ENCODE data around the gene THYN1. TPM values are rescaled to one million over a fixed set of nuclear protein-coding genes. Genes with fewer than 3 reads are reported as not detected.

THYN1 gene
- total RNA-seq, 1 experiment from 2014 or later = 30.0 TPM

- no peak overlapping the region for H2AFZ ChIP-seq (ENCODE audit: low read length)
- H4K20me1 ChIP-seq (ENCODE audit: insufficient read depth, low read depth, low read length) = no peaks in the 10 kb centered on the region
- H3K4me1 ChIP-seq (ENCODE audit: low read length) = peaks cover 3% of the 10 kb centered on the region
- no peak overlapping the region for H3K4me2 ChIP-seq (ENCODE audit: low read depth, low read length, poor library complexity, severe bottlenecking)
- no peak overlapping the region for H3K27ac ChIP-seq (ENCODE audit: low read length)
- no peak for DNase-seq
- H3K27me3 ChIP-seq (ENCODE audit: low read length) = no peaks in the 10 kb centered on the region
- H3K9me3 ChIP-seq (ENCODE audit: low read length) = no peaks in the 10 kb centered on the region
- no peaks in the 10 kb centered on the region for H3K36me3 ChIP-seq (ENCODE audit: insufficient read depth, low read length)
- no peaks in the 10 kb centered on the region for H3K9me2 ChIP-seq (replicated peaks; ENCODE audit: insufficient read depth, low read length)
- H3K79me2 ChIP-seq (ENCODE audit: low read length) = no peaks in the 10 kb centered on the region
- no peak overlapping the region for H3K9ac ChIP-seq (ENCODE audit: low read length)
- no peak overlapping the region for H3K4me3 ChIP-seq (ENCODE audit: low read length)
Measured at GRCh38 chr11:134246678-134247077, 6.5 kb downstream of the THYN1 start.

- no peaks in the 10 kb centered on the region for H3K4me1 ChIP-seq (ENCODE audit: low read length)
- H4K20me1 ChIP-seq (ENCODE audit: insufficient read depth, low read depth, low read length) = no peaks in the 10 kb centered on the region
- DNase-seq = no peak
- no peak overlapping the region for H3K27ac ChIP-seq (ENCODE audit: low read length)
- H3K4me2 ChIP-seq (ENCODE audit: low read depth, low read length, poor library complexity, severe bottlenecking) = no peak overlapping the region
- no peak overlapping the region for H2AFZ ChIP-seq (ENCODE audit: low read length)
- H3K9me3 ChIP-seq (ENCODE audit: low read length) = no peaks in the 10 kb centered on the region
- no peaks in the 10 kb centered on the region for H3K36me3 ChIP-seq (ENCODE audit: insufficient read depth, low read length)
- H3K79me2 ChIP-seq (ENCODE audit: low read length) = no peaks in the 10 kb centered on the region
- H3K27me3 ChIP-seq (ENCODE audit: low read length) = no peaks in the 10 kb centered on the region
- H3K9me2 ChIP-seq (replicated peaks; ENCODE audit: insufficient read depth, low read length) = no peaks in the 10 kb centered on the region
- no peak overlapping the region for H3K9ac ChIP-seq (ENCODE audit: low read length)
- no peak overlapping the region for H3K4me3 ChIP-seq (ENCODE audit: low read length)
Measured at GRCh38 chr11:134246100-134246499, 7.1 kb downstream of the THYN1 start.

GRCh38 chr11:134245434-134245833, 7.7 kb downstream of the THYN1 start:
- Histone ChIP-seq H3K4me2 (ENCODE audit: low read depth, low read length, poor library complexity, severe bottlenecking) (no peak overlapping the region), H3K27me3 (ENCODE audit: low read length) (no peaks in the 10 kb centered on the region), H4K20me1 (ENCODE audit: insufficient read depth, low read depth, low read length) (no peaks in the 10 kb centered on the region), H3K27ac (ENCODE audit: low read length) (no peak overlapping the region), H3K4me3 (ENCODE audit: low read length) (no peak overlapping the region), H3K79me2 (ENCODE audit: low read length) (no peaks in the 10 kb centered on the region), H3K9ac (ENCODE audit: low read length) (no peak overlapping the region), H3K36me3 (ENCODE audit: insufficient read depth, low read length) (no peaks in the 10 kb centered on the region), H3K9me2 (replicated peaks; ENCODE audit: insufficient read depth, low read length) (no peaks in the 10 kb centered on the region), H3K4me1 (ENCODE audit: low read length) (no peaks in the 10 kb centered on the region), H3K9me3 (ENCODE audit: low read length) (no peaks in the 10 kb centered on the region), H2AFZ (ENCODE audit: low read length) (no peak overlapping the region)
- no peak for DNase-seq

GRCh38 chr11:134244593-134244992, 8.6 kb downstream of the THYN1 start:
- H3K36me3 ChIP-seq (ENCODE audit: insufficient read depth, low read length) = no peaks in the 10 kb centered on the region
- no peaks in the 10 kb centered on the region for H3K79me2 ChIP-seq (ENCODE audit: low read length)
- H4K20me1 ChIP-seq (ENCODE audit: insufficient read depth, low read depth, low read length) = no peaks in the 10 kb centered on the region
- DNase-seq = peak; percentile 67
- no peaks in the 10 kb centered on the region for H3K9me2 ChIP-seq (replicated peaks; ENCODE audit: insufficient read depth, low read length)
- no peak overlapping the region for H3K4me3 ChIP-seq (ENCODE audit: low read length)
- H3K9ac ChIP-seq (ENCODE audit: low read length) = no peak overlapping the region
- H3K27ac ChIP-seq (ENCODE audit: low read length) = no peak overlapping the region
- H3K9me3 ChIP-seq (ENCODE audit: low read length) = no peaks in the 10 kb centered on the region
- H3K4me1 ChIP-seq (ENCODE audit: low read length) = no peaks in the 10 kb centered on the region
- H3K27me3 ChIP-seq (ENCODE audit: low read length) = no peaks in the 10 kb centered on the region
- H3K4me2 ChIP-seq (ENCODE audit: low read depth, low read length, poor library complexity, severe bottlenecking) = no peak overlapping the region
- no peak overlapping the region for H2AFZ ChIP-seq (ENCODE audit: low read length)

- H3K9ac ChIP-seq (ENCODE audit: low read length) = no peak overlapping the region
- DNase-seq = no peak
- H3K27ac ChIP-seq (ENCODE audit: low read length) = no peak overlapping the region
- no peaks in the 10 kb centered on the region for H3K9me3 ChIP-seq (ENCODE audit: low read length)
- H3K36me3 ChIP-seq (ENCODE audit: insufficient read depth, low read length) = no peaks in the 10 kb centered on the region
- no peaks in the 10 kb centered on the region for H3K27me3 ChIP-seq (ENCODE audit: low read length)
- H3K4me1 ChIP-seq (ENCODE audit: low read length) = no peaks in the 10 kb centered on the region
- H2AFZ ChIP-seq (ENCODE audit: low read length) = no peak overlapping the region
- no peak overlapping the region for H3K4me3 ChIP-seq (ENCODE audit: low read length)
- H3K4me2 ChIP-seq (ENCODE audit: low read depth, low read length, poor library complexity, severe bottlenecking) = no peak overlapping the region
- no peaks in the 10 kb centered on the region for H4K20me1 ChIP-seq (ENCODE audit: insufficient read depth, low read depth, low read length)
- H3K79me2 ChIP-seq (ENCODE audit: low read length) = no peaks in the 10 kb centered on the region
- no peaks in the 10 kb centered on the region for H3K9me2 ChIP-seq (replicated peaks; ENCODE audit: insufficient read depth, low read length)
Measured at GRCh38 chr11:134243913-134244312, 9.2 kb downstream of the THYN1 start.

- DNase-seq = no peak
- no peak overlapping the region for H2AFZ ChIP-seq (ENCODE audit: low read length)
- no peaks in the 10 kb centered on the region for H3K36me3 ChIP-seq (ENCODE audit: insufficient read depth, low read length)
- no peak overlapping the region for H3K4me3 ChIP-seq (ENCODE audit: low read length)
- H3K9me2 ChIP-seq (replicated peaks; ENCODE audit: insufficient read depth, low read length) = no peaks in the 10 kb centered on the region
- no peaks in the 10 kb centered on the region for H3K9me3 ChIP-seq (ENCODE audit: low read length)
- no peak overlapping the region for H3K27ac ChIP-seq (ENCODE audit: low read length)
- H3K4me2 ChIP-seq (ENCODE audit: low read depth, low read length, poor library complexity, severe bottlenecking) = no peak overlapping the region
- no peak overlapping the region for H3K9ac ChIP-seq (ENCODE audit: low read length)
- no peaks in the 10 kb centered on the region for H3K4me1 ChIP-seq (ENCODE audit: low read length)
- no peaks in the 10 kb centered on the region for H3K79me2 ChIP-seq (ENCODE audit: low read length)
- no peaks in the 10 kb centered on the region for H3K27me3 ChIP-seq (ENCODE audit: low read length)
- H4K20me1 ChIP-seq (ENCODE audit: insufficient read depth, low read depth, low read length) = no peaks in the 10 kb centered on the region
Measured at GRCh38 chr11:134242376-134242775, 10.8 kb downstream of the THYN1 start.

- H3K4me3 ChIP-seq (ENCODE audit: low read length) = no peak overlapping the region
- no peaks in the 10 kb centered on the region for H3K36me3 ChIP-seq (ENCODE audit: insufficient read depth, low read length)
- H3K27me3 ChIP-seq (ENCODE audit: low read length) = no peaks in the 10 kb centered on the region
- no peak overlapping the region for H3K4me2 ChIP-seq (ENCODE audit: low read depth, low read length, poor library complexity, severe bottlenecking)
- H3K9me3 ChIP-seq (ENCODE audit: low read length) = no peaks in the 10 kb centered on the region
- no peaks in the 10 kb centered on the region for H3K4me1 ChIP-seq (ENCODE audit: low read length)
- no peaks in the 10 kb centered on the region for H3K79me2 ChIP-seq (ENCODE audit: low read length)
- H4K20me1 ChIP-seq (ENCODE audit: insufficient read depth, low read depth, low read length) = no peaks in the 10 kb centered on the region
- no peak overlapping the region for H3K9ac ChIP-seq (ENCODE audit: low read length)
- DNase-seq = no peak
- H3K9me2 ChIP-seq (replicated peaks; ENCODE audit: insufficient read depth, low read length) = no peaks in the 10 kb centered on the region
- H3K27ac ChIP-seq (ENCODE audit: low read length) = no peak overlapping the region
- no peak overlapping the region for H2AFZ ChIP-seq (ENCODE audit: low read length)
Measured at GRCh38 chr11:134240592-134240991, 12.6 kb downstream of the THYN1 start.

GRCh38 chr11:134238956-134239355, 14.2 kb downstream of the THYN1 start:
- H3K36me3 ChIP-seq (ENCODE audit: insufficient read depth, low read length) = no peaks in the 10 kb centered on the region

GRCh38 chr11:134237557-134237922, 15.6 kb downstream of the THYN1 start:
- Histone ChIP-seq H3K27ac (ENCODE audit: low read length) (no peak overlapping the region), H3K4me3 (ENCODE audit: low read length) (no peak overlapping the region), H3K9me2 (replicated peaks; ENCODE audit: insufficient read depth, low read length) (no peaks in the 10 kb centered on the region), H3K9me3 (ENCODE audit: low read length) (no peaks in the 10 kb centered on the region), H3K27me3 (ENCODE audit: low read length) (no peaks in the 10 kb centered on the region), H3K36me3 (ENCODE audit: insufficient read depth, low read length) (no peaks in the 10 kb centered on the region), H2AFZ (ENCODE audit: low read length) (no peak overlapping the region), H3K4me2 (ENCODE audit: low read depth, low read length, poor library complexity, severe bottlenecking) (no peak overlapping the region), H3K79me2 (ENCODE audit: low read length) (no peaks in the 10 kb centered on the region), H3K4me1 (ENCODE audit: low read length) (no peaks in the 10 kb centered on the region), H3K9ac (ENCODE audit: low read length) (no peak overlapping the region), H4K20me1 (ENCODE audit: insufficient read depth, low read depth, low read length) (no peaks in the 10 kb centered on the region)
- DNase-seq = no peak

More at GRCh38 chr11:134238956-134239355, 14.2 kb downstream of the THYN1 start:
- no peaks in the 10 kb centered on the region for H4K20me1 ChIP-seq (ENCODE audit: insufficient read depth, low read depth, low read length)
- H3K9me3 ChIP-seq (ENCODE audit: low read length) = no peaks in the 10 kb centered on the region
- H3K4me1 ChIP-seq (ENCODE audit: low read length) = no peaks in the 10 kb centered on the region
- no peak overlapping the region for H3K4me3 ChIP-seq (ENCODE audit: low read length)
- H2AFZ ChIP-seq (ENCODE audit: low read length) = no peak overlapping the region
- no peak overlapping the region for H3K4me2 ChIP-seq (ENCODE audit: low read depth, low read length, poor library complexity, severe bottlenecking)
- DNase-seq = no peak
- no peaks in the 10 kb centered on the region for H3K27me3 ChIP-seq (ENCODE audit: low read length)
- H3K79me2 ChIP-seq (ENCODE audit: low read length) = no peaks in the 10 kb centered on the region
- H3K27ac ChIP-seq (ENCODE audit: low read length) = no peak overlapping the region
- H3K9ac ChIP-seq (ENCODE audit: low read length) = no peak overlapping the region
- no peaks in the 10 kb centered on the region for H3K9me2 ChIP-seq (replicated peaks; ENCODE audit: insufficient read depth, low read length)
